Activated gamma-delta T cell treated with Interleukin-2 at 50 U/mL for 16 hours (primary cell): ENCODE measurements around the gene EAF2.
"Not testable (repeated sequence)": the region's sequence is repeated elsewhere in the genome, so short reads cannot be mapped to it uniquely, and the experiment has no call there.

Source experiments
- DNase-seq: peaks from one replicate; pipeline ENCODE4 v3.0.0-alpha.2; 2020

Gene EAF2

DNA sequence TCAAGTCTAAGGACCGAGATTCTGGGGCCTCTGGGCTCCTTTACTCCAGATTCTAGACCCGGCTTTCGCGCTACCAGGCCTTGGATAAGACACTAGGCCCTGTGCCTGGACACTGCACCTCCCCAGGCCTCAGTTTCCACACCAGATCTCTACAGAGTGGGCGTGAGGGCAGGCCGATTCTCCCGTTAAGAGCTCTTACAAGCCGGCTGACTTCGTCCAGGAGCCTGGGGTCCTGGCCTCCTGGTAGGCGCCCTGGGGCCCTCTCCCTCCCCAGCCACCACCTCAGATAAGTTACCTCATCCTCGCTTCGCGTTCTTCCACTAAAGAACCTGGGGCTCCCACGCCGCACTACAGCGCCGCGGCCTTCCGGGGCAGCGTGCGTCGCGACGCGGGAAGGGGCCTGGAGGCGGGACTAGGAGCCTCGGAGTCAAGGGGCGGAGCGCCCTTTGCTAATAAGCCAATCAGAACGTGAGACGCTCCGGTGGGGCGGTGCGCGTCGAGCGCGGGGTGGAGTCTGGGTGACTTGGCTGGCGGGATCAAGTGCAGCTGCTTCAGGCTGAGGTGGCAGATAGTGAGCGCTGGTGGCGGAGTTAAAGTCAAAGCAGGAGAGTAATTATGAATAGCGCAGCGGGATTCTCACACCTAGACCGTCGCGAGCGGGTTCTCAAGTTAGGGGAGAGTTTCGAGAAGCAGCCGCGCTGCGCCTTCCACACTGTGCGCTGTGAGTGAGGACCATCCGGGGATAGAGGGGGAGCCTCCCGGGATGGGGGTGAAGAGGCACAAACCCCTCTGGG, at the start of gene EAF2, which contains the start of gene IQCB1:
TSS of gene EAF2 (plus strand) at position 539 of the 794 bp plus-strand sequence. CDS start at position 616, 77 bp downstream.
TSS of gene IQCB1 (minus strand) at position 390 of the 794 bp plus-strand sequence. CDS start 6,100 bp downstream, outside the sequence.
- DNase-seq: peak; percentile 92

DNA sequence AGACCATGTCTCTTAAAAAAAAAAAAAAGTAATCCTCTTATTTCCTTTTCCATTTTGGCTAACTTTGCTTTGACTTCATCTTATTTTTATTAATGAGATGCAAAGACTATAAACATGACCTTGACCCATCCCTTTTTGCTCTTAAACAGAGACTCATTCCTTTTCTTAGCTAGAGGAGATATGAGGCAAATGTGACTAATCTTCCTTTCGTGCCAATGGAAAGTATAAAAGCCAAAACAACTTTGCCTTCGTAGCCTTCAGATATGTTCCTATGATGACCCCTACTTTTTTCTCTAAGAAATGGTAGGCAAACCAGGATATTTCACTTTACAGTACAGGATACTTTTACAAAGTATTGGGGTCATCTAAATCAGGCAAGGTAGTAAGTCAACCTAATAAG, 48.5 kb upstream of the EAF2 start:
- no peak for DNase-seq

DNA sequence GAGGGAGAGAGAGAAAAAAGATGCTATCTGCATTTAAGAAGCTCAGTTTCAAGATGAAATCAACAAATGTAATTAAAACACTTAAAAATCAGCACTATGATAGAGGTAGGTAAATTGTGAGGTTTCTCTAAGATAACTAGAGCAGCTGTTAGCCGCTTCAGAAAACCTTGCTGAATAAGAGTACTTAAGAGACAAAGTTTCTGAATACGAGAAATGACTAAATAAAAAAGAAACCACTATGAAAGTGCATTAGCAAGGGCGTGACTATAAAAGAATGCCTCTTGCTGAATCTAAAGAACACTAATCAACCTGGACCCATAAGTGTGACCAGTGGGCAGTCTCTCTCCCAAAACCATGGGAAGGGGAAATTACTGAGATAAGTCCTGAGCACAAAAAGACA, 41.9 kb upstream of the EAF2 start:
- no peak for DNase-seq

DNA sequence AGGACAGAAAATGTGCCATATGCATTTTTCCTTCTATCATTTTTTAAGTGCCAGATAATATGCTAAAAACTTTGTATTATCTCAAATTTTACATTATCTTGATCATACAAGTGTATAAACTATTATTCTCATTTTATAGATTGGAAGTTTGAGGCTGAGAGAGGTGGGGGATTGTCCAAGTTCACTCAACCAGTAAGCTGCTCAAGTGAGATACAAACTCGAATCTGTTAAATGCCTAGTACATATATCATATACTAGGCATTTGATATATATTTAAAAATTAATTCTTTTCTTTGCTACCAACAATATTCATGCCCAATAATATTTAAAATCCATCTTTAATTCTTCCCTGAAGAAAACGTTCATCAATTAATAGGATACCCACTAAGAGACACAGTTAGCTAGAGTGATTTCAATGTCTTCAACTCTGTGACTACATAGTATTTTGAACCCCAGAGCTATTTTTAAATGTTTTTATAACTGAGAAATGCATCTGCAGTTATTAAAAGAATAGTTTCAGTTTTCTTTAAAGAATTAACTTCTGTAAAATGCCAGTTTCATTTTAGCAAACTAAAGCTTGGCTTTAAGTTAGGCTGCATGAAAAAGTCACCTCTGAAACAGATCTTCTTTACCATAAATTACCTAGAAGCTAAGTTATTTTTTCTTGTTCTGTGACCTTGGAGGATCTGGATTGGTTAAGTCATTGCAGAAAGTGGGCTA, 40.6 kb upstream of the EAF2 start:
- no peak for DNase-seq

DNA sequence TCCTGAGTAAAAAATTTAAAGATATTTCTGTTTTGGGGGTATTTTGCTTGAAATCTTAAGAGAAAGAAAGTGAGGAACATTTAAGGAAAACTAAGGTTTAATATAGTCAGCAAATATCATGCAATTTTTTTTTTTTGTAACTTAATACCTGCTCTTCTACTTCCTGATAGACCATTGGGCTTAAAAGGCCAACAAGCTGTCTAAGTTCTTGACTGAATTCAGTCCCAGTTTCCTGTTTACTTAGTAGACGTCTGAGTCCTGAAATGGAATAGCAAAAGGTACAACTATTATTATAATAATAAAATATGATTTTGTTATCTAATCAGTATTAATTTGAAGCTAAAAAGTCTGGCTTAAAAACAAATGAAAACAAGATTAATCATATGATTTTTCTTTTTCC, 38.0 kb upstream of the EAF2 start:
- no peak for DNase-seq

DNA sequence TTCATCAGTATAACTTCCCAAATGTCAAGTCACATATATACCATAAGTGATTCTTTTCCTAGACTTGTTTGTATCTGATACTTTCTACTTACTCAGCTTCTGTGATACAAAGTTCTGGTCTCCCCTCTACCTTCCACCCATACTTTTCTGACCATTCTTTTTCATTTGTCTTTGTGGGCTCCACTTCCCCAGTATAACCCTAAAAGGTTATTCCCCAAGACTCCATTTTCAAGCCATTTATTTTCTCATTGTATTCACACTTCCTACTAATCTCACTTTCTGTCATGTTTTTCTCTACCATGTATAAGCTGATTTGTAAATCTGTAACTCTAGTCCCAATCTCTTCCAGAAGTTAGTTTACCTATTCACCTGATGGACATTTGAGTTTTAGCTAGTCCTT, 34.1 kb upstream of the EAF2 start:
- DNase-seq: no peak

DNA sequence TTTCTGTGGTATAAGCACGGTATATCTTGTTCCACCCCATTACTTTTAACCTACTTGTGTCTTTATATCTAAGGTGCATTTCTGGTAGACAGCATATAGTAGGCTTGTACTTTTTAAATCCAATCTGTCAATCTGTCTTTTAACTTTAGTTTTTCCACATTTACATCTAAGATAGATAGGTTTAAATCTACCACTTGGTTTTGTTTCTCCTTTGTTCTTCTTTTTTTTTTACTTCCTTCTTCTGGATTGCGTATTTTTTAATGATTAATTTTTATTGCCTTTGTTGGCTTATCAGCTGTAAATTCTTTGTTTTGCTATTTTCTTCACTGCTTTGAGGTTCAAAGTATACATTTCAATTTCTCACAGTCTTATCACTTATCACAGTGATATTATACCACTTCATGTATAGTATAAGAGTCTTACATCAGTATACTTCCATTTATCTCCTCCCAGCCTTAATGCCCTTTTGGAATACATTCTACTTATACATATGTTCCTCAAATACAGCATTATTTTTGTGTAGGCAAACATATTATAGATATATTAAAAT, 31.2 kb upstream of the EAF2 start:
- DNase-seq: no peak

DNA sequence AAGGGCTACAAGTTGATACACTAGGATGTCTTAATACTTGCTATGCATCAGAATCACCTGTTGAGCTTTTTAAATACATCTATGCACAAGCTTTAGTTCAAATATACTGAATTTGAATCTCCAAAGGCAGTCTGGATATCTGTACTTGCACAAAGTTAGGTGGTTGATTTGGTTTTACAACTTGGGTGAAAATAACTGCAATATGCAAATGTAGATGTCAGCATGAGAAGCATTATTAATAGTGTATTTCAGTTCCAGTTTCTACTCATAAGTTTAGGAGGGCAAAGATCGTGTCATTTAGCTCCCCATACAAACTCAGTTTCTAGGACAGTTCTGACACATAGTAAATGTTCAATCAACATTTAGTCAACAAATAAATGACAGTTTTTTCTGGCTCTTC, 25.8 kb upstream of the EAF2 start:
- DNase-seq: no peak

DNA sequence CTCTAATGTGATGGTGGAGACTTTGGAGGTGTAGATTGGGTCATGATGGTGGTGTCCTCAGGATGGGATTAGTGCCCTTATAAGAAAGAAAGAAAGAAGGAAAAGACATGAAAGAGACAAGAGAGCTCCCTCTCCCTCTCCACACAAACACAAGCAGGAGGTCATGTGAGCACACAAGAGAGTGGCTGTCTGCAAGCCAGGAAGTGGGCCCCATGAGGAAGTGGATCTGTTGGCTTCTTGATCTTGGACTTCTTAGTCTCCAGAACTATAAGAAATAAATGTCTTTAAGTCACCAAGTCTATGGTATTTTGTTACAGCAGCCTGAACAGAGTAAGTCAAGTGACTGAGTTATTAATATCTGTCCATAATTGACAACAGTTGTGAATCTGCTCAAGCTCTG, 17.3 kb upstream of the EAF2 start:
- no peak for DNase-seq

DNA sequence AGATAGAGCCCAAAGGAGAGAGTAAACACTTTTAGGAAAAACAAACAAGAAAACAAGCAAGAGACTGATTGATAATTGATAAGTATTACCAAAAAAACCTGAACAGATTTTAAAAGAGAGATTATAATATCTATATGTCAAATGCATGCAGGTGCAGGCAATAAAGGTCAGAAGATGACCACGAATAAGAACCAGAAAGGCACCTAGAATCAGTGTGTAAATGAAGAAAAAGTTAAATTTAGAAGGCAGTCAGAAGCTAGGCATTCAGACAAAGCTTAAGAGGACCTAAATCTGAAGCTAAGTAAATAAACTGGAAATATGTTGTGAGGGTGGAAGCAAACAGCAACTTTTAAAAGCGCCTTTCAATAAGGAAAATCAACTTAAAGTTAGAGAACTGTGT, 16.4 kb upstream of the EAF2 start:
- DNase-seq: no peak

DNA sequence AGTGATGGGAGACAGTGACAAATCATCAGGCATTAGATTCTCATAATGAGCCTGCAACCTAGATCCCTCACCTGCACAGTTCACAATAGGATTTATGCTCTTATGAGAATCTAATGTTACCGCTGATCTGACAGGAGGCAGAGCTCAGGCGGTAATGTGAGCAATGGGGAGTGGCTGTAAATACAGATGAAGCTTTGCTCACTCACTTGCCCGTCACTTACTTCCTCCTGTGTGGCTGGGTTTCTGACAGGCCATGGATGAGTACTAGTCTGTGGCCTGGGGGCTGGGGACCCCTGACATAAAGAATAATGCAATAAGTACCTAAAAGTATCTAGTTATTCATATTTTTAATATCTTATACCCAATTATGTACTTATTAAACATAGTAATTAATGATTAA, 15.8 kb upstream of the EAF2 start:
- DNase-seq: no peak

DNA sequence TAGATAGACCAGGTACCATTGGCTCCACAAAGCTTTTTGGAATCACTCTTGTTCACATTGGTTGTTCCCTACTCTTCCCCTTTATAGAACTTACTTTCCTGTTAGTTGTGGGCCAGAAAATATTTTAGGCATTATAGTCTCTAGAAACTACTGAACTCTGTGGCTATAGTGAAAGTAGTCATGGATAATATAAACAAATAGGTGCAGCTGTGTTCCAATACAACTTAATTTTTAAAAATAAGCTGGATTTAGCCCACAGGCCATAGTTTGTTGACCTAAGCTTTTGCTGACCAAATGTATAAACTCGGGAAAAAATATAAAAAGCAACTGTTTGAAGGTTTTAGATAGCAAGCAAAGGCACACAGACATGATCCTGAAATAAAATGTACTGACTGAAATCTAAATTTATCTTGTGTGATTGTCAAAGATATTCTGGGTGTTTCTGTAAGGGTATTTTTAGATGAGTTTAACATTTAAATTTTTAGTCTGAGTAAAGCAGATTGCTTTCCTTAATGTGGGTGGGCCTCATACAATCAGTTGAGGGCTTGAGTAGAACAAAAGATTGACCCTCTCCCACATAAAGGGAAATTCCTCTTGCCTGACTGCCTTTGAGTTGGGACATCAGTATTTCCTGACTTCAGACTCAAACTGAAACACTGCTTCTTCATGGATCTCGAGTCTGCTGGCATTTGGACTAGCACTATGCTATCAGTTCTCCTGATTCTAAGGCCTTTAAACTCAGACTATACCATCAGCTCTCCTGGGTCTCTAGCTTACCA, 13.4 kb upstream of the EAF2 start:
- DNase-seq: no peak

DNA sequence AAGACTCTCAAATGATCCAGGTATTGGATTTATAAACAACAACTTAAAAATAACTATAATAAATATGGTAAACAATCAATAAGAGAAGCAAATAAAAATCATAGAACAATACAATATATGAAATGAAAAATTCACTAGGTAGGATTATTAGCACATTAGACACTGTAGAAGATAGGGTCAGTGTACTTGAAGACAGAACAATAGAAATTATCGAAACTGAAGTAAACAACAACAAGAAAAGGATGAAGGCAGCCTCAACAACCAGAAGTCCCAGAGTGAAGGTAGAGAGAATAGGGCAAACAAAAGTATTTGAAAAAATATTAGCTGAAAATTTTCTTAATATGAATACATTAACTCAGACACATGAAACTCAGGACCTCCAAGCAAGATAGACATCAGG, 12.0 kb upstream of the EAF2 start:
- no peak for DNase-seq

DNA sequence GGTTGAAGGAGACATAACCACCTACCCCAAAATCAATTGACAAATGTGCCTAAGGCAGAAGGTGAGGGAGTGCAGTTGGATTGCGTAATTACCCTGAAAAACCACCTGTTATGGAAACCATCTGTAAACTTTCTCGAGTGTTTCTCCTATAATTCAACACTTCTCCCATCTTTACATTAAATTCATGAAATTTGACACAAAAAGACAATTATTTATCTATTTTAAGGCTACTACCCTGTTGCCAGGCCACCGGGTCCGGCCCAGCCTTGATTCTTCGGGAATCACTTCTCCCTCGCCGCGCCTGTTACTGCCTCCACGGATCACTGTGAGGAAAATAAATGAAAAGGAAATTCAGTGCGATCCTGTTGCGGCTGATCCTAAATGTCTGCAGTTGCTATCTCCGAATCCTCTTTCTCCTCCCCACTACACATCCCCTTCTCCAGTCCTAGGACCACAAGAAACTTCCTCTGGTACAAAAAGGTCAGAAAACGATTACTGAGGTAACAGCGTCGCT, 795 bp upstream of the EAF2 start:
- no peak for DNase-seq

DNA sequence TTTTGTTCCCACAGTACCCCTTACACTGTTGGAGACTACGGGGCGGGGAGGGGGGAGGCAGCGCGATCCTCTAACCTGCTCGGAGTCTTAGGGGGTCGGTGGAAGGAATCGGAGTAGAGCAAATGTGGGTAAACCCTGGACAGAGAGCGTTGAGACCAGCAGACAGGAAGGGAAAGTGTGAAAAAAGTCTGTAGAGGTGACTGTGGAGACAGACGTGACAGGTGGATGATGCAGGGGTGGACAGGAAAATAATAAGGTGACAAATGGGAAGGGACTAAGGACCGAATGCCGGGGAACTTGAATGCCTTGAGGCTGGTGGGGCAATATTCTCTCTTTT, 424 bp downstream of the EAF2 start:
- no peak for DNase-seq

DNA sequence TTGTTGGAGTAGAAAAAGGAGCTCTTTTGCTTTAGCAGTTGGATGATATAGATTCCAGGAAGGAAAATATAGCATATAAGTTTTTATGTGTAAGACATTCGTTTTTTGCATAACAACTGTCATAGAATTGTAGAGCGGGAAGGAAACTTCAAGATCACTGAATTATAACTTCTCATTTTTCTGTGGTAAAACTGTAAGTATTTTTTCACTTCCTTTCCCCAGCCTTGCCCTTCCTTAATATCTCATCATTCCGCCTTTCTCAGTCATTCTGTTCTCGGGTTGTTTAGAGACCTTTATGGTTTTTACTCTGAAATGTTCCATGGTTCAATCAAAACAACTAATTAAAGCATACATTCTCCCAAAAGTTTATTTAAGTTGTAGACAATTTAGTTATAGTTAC, 1.1 kb downstream of the EAF2 start:
- no peak for DNase-seq

DNA sequence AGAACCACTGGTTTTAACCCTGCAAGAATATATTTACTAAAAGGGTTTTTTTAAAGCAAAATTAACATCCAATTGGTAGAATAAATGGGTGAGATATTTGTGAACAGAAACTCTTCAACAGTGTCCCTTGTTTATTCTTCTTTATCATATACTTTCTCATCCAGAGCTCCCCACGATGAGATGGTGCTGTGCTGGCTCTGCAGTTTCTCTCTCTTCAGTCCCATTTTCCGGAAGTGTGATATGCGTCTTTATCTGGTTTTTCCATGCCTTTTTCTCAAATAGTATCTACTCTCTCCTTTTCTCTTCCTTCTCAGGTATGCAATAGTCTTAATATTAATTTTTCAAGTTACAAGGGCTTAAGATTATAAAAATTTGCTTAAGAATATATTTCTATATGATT, 1.5 kb downstream of the EAF2 start:
- no peak for DNase-seq

DNA sequence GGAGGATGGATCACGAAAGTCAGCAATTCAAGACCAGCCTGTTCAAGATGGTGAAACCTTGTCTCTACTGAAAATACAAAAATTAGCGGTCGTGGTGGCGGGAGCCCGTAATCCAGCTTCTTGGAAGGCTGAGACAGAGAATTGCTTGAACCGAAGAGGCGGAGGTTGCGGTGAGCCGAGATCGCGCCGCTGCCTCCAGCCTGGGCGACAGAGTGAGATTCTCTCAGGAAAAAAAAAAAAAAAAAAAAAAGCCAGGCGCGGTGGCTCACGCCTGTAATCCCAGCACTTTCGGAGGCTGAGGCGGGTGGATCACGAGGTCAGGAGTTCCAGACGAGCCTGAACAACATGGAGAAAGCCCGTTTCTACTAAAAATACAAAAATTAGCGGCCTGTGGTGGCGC, 5.0 kb downstream of the EAF2 start:
- DNase-seq: no peak

DNA sequence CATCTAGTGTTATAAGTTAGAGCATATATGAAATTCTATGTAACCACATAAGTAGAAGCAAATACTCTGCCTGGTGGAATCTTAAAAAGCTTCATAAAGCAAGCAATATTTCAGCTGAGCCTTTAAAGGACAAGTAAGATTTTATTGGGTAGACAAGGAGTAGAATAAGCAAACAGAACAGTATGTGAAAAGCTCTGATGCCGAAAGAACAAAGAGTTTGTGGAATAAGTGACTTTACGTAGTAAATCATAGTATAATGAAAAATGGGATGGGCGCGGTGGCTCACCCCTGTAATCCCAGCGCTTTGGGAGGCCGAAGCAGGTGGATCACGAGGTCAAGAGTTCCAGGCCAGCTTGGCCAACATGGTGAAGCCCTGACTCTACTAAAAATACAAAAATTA, 9.9 kb downstream of the EAF2 start:
- no peak for DNase-seq

DNA sequence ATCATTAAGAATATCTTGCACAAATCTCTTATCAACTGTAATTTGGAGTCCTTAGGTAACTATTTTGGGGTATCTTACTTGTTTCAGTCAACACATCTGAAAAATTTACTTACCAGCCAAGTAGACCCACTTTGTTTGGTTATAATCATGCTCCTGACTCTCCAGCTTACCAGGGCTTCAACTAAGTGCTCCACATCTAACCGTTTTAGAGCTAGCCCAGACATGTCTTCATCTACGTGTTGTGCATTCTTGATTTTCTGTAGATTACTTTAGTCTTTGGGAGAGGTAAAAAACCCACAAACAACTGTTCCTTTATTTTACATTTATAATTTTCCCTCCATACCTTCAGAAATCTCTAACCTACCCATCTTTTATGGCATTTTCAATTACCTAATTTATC, 17.2 kb downstream of the EAF2 start:
- no peak for DNase-seq

DNA sequence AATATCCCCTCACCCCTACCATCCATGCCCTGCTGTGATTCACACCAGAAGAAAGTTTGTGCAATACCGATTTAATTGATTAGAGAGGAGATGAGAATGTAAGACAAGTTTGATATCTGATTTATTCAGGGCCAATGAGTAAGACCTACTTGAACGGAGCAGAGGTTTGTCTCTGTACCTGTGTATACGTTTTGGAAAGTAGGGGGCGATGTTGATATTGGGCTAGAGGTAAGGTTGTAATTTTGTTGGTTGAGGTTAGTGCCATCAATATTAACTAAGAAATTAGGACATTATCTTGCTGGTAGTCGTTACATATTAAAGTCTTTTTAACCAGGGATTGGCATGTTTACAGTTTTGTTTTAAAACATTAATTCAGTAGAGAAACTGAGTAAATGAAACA, 20.5 kb downstream of the EAF2 start:
- no peak for DNase-seq

DNA sequence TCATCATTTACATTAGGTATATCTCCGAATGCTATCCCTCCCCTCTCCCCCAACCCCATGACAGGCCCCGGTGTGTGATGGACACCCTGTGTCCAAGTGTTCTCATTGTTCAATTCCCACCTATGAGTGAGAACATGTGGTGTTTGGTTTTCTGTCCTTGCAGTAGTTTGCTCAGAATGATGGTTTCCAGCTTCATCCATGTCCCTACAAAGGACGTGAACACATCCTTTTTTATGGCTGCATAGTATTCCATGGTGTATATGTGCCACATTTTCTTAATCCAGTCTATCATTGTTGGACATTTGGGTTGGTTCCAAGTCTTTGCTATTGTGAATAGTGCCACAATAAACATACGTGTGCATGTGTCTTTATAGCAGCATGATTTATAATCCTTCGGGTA, 22.8 kb downstream of the EAF2 start:
- not testable (repeated sequence) for DNase-seq

DNA sequence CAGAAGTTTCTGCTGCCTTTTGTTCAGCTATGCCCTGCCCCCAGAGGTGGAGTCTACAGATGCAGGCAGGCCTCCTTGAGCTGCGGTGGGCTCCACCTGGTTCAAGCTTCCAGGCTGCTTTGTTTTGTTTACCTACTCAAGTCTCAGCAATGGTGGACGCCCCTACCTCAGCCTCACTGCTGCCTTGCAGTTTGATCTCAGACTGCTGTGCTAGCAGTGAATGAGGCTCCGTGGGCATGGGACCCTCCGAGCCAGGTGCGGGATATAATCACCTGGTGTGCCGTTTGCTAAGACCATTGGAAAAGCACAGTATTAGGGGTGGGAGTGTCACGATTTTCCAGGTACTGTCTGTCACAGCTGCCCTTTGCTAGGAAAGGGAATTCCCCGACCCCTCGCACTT, 28.2 kb downstream of the EAF2 start:
- DNase-seq: not testable (repeated sequence)
